NB4 (cell line): Measurements from ENCODE around the gene ELAVL3.

ENCODE experiments used
- MAX ChIP-seq: IDR thresholded peaks from 2 replicates; pipeline ENCODE4 v1.6.1; 2011; ENCODE audit warnings: low read depth, low read length
- TF ChIP-seq, protein P1 (sequence below): IDR thresholded peaks from one replicate; pipeline ENCODE4 v1.5.1; 2012; ENCODE audit warnings: low read depth, low read length

- TF ChIP-seq, protein P1, sequence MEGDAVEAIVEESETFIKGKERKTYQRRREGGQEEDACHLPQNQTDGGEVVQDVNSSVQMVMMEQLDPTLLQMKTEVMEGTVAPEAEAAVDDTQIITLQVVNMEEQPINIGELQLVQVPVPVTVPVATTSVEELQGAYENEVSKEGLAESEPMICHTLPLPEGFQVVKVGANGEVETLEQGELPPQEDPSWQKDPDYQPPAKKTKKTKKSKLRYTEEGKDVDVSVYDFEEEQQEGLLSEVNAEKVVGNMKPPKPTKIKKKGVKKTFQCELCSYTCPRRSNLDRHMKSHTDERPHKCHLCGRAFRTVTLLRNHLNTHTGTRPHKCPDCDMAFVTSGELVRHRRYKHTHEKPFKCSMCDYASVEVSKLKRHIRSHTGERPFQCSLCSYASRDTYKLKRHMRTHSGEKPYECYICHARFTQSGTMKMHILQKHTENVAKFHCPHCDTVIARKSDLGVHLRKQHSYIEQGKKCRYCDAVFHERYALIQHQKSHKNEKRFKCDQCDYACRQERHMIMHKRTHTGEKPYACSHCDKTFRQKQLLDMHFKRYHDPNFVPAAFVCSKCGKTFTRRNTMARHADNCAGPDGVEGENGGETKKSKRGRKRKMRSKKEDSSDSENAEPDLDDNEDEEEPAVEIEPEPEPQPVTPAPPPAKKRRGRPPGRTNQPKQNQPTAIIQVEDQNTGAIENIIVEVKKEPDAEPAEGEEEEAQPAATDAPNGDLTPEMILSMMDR, result no peak
- no peak for TF ChIP-seq MAX
These were observed 26.7 kb upstream of the ELAVL3 start for GRCh38 chr19:11507370-11508078.
